A673 (cell line): Measurements from ENCODE around the gene DDX41. TPM values are rescaled to one million over a fixed set of nuclear protein-coding genes. Genes with fewer than 3 reads are reported as not detected.

Experiments used
- BruUV-seq: library from RNA; stranded (reverse); fragments of 400-500 nt; replicated peaks from 2 replicates; lab custom pipeline; 2021; lab: Mats Ljungman, UMichigan
- CTCF ChIA-PET: fragments of 300-600 bp; sonication (Branson Sonifier 250); formaldehyde crosslinking; loops from one replicate; lab custom pipeline; 2022; ENCODE audit warnings: antibody characterized with exemption; lab: Charles Lee
- POLR2A ChIA-PET: fragments of 300-600 bp; sonication (Branson Sonifier 250); formaldehyde crosslinking; loops from one replicate; lab custom pipeline; 2022; ENCODE audit warnings: antibody characterized with exemption; ENCODE audit not compliant: low non-redundant PET; lab: Charles Lee
- DNase-seq: peaks from one replicate; pipeline ENCODE4 v3.0.0-alpha.2; 2015; ENCODE audit warnings: low spot score
- H3K27ac ChIP-seq: fragments of 200-600 bp; sonication (generic); 2 replicates; pipeline ENCODE4 v1.5.1; 2016; ENCODE audit warnings: mixed run types, low read depth, mild to moderate bottlenecking, mixed read lengths, antibody characterized with exemption, low read length; ENCODE audit not compliant: poor library complexity, severe bottlenecking
- H3K27me3 ChIP-seq: fragments of 200-600 bp; sonication (generic); replicated peaks from 2 replicates; pipeline ENCODE4 v1.6.1; 2017; ENCODE audit warnings: mixed run types, low read depth, mild to moderate bottlenecking, mixed read lengths, antibody characterized with exemption, low read length; ENCODE audit not compliant: insufficient read depth, poor library complexity
- H3K36me3 ChIP-seq: fragments of 200-600 bp; sonication (generic); 2 replicates; pipeline ENCODE4 v1.6.1; 2016; ENCODE audit warnings: mixed run types, mild to moderate bottlenecking, mixed read lengths, antibody characterized with exemption, low read length; ENCODE audit not compliant: insufficient read depth, poor library complexity, severe bottlenecking
- H3K4me1 ChIP-seq: fragments of 200-600 bp; sonication (generic); 2 replicates; pipeline ENCODE4 v1.6.1; 2017; ENCODE audit warnings: mixed run types, mild to moderate bottlenecking, mixed read lengths, antibody characterized with exemption, low read length; ENCODE audit not compliant: insufficient read depth, poor library complexity, severe bottlenecking
- H3K4me3 ChIP-seq: fragments of 200-600 bp; sonication (generic); 2 replicates; pipeline ENCODE4 v1.5.1; 2016; ENCODE audit warnings: low read depth, mixed run types, mild to moderate bottlenecking, mixed read lengths, low read length; ENCODE audit not compliant: poor library complexity, severe bottlenecking
- H3K9me3 ChIP-seq: fragments of 200-600 bp; sonication (generic); 2 replicates; pipeline ENCODE4 v1.6.1; 2016; ENCODE audit warnings: mixed run types, low read depth, mild to moderate bottlenecking, mixed read lengths, antibody characterized with exemption, low read length; ENCODE audit not compliant: poor library complexity, severe bottlenecking
- CTCF ChIP-seq: fragments of 300-800, 200-600 bp; sonication (generic); conservative IDR thresholded peaks from 2 replicates; pipeline ENCODE4 v1.5.1; 2017; ENCODE audit warnings: low read depth, mild to moderate bottlenecking, antibody characterized with exemption, low read length, moderate library complexity, mixed read lengths
- EZH2 ChIP-seq: fragments of 200-600 bp; sonication (generic); IDR thresholded peaks from 2 replicates; pipeline ENCODE4 v1.6.1; 2017; ENCODE audit warnings: borderline replicate concordance, low read depth, mild to moderate bottlenecking, mixed read lengths, antibody characterized with exemption, low read length; ENCODE audit not compliant: poor library complexity, severe bottlenecking
- intact Hi-C: fragments of 100-400 bp; cut with micrococcal nuclease; formaldehyde crosslinking; loops from one replicate; pipeline ENCODE4 v1.10.0; 2022; ENCODE audit not compliant: unreplicated experiment
- total RNA-seq: library from RNA; stranded (reverse); gene quantifications from 2 replicates; pipeline ENCODE4 v1.2.3, GENCODE V29; 2021

Gene DDX41
- total RNA-seq, 1 experiment from 2014 or later, result 82.3 TPM

- H3K36me3 ChIP-seq, result peaks cover 52% of the 10 kb centered on the region
- H3K27me3 ChIP-seq, result no peaks in the 10 kb centered on the region
- no peak for DNase-seq
- H3K4me3 ChIP-seq, result no peak overlapping the region
- POLR2A ChIA-PET, result no interaction called here
- TF ChIP-seq EZH2 (no peak), CTCF (no peak)
- BruUV-seq, result no TSS peak
- CTCF ChIA-PET, result no interaction called here
- H3K9me3 ChIP-seq, result no peaks in the 10 kb centered on the region
- peaks cover 24% of the 10 kb centered on the region for H3K4me1 ChIP-seq
- no peak overlapping the region for H3K27ac ChIP-seq
- intact Hi-C loops, result no loop called here
These were observed 47.8 kb downstream of the DDX41 start for GRCh38 chr5:177468685-177469628.

GRCh38 chr5:177468329-177468684 lies 48.5 kb downstream of the DDX41 start:
- H3K4me3 ChIP-seq, result no peak overlapping the region
- no peak for DNase-seq
- TF ChIP-seq EZH2 (no peak), CTCF (no peak)
- intact Hi-C loops, result no loop called here
- H3K36me3 ChIP-seq, result peaks cover 59% of the 10 kb centered on the region
- POLR2A ChIA-PET, result no interaction called here
- no peaks in the 10 kb centered on the region for H3K27me3 ChIP-seq
- CTCF ChIA-PET, result no interaction called here
- H3K4me1 ChIP-seq, result peaks cover 23% of the 10 kb centered on the region
- H3K27ac ChIP-seq, result no peak overlapping the region
- no peaks in the 10 kb centered on the region for H3K9me3 ChIP-seq
- BruUV-seq, result no TSS peak

GRCh38 chr5:177467436-177467835 lies 49.3 kb downstream of the DDX41 start:
- Histone ChIP-seq H3K9me3 (no peaks in the 10 kb centered on the region), H3K27me3 (no peaks in the 10 kb centered on the region), H3K27ac (no peak overlapping the region), H3K4me3 (no peak overlapping the region), H3K4me1 (peaks cover 23% of the 10 kb centered on the region), H3K36me3 (peaks cover 61% of the 10 kb centered on the region)
- ChIA-PET POLR2A (no interaction called here), CTCF (no interaction called here)
- intact Hi-C loops, result no loop called here
- BruUV-seq, result no TSS peak
- DNase-seq, result no peak
- TF ChIP-seq CTCF, result no peak
- no peak for TF ChIP-seq EZH2
